Amniotic stem cell (primary cell): ENCODE data around the gene HRG.
"Not testable (repeated sequence)": the region's sequence is repeated elsewhere in the genome, so short reads cannot be mapped to it uniquely, and the experiment has no call there.

Source experiments
- DNase-seq: peaks from one replicate; lab custom pipeline; 2025; lab: John Stamatoyannopoulos, UW

HRG gene, protein sequence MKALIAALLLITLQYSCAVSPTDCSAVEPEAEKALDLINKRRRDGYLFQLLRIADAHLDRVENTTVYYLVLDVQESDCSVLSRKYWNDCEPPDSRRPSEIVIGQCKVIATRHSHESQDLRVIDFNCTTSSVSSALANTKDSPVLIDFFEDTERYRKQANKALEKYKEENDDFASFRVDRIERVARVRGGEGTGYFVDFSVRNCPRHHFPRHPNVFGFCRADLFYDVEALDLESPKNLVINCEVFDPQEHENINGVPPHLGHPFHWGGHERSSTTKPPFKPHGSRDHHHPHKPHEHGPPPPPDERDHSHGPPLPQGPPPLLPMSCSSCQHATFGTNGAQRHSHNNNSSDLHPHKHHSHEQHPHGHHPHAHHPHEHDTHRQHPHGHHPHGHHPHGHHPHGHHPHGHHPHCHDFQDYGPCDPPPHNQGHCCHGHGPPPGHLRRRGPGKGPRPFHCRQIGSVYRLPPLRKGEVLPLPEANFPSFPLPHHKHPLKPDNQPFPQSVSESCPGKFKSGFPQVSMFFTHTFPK

DNA sequence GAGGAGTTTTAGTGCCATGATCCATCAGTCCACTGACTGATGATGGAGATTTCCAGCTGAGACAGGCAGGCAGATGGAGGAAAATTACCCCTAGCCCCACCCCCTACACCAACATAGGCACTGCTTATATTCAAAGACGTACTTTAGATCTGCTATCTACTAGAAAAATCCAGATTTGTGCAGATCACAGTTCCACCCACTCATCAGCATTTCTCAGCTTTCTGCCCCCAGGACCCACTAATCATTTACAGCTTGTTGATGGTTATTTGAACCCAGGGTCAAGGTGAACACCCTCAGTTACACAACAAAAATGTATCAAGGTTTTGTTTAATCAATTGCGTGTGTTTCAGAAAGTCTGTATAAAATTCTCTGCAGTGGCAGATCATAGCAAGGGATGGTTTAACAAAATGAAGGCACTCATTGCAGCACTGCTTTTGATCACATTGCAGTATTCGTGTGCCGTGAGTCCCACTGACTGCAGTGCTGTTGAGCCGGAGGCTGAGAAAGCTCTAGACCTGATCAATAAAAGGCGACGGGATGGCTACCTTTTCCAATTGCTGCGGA, at the start of gene HRG:
Gene HRG, plus strand, starts transcription at position 390 of the 564 bp plus-strand sequence. Its CDS starts 18 bp downstream, at position 408.
- DNase-seq: no peak

DNA sequence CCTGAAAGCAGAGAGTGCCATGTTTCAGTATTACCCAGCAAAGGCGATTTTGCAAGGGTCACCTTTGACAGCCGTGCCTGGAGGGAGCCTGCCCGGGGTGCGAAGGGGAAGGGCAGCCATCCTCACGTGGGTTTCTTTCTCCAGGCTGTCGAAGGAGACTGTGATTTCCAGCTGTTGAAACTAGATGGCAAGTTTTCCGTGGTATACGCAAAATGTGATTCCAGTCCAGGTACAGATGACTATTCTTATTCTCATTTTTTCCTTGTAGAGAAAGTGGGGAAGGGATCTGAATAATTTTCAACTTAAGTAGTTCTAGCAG, 49.6 kb upstream of the HRG start:
- DNase-seq: no peak

DNA sequence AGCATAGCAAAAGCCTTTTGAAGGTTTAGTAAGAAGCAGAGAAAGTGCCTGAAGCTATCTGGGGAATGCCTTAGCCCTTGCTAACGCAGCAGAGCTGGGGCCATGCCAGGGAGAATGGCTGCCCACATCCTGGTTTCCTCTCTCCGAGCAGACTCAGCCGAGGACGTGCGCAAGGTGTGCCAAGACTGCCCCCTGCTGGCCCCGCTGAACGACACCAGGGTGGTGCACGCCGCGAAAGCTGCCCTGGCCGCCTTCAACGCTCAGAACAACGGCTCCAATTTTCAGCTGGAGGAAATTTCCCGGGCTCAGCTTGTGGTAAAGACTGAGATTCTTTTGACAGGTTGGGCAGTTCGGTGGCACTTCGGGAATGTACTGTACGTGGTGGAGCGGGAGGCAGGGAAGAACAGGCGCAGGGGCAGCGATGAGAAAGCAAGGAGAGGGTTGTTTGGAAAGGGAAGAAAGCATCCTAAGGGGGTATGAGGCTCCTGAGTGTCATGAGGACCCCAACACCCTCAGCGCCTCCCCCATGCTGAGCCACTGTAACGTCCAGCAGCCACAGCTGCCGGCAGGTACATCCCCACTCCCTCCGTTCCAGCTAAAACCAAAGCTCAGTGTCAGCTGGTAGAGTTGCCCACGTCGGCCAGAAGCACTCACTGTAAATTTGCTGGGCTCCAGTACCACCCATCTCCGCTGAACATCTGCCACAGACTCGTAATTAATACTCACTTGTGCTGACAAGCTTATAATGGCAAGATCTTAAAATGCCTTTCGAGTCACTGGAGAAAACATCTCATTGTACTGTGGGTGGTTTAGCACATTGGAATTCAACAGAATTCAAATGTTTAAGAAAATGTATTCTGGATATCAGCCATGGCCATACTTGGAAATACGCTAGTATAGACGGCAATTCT, 48.5 kb upstream of the HRG start:
- DNase-seq: peak; percentile 98

DNA sequence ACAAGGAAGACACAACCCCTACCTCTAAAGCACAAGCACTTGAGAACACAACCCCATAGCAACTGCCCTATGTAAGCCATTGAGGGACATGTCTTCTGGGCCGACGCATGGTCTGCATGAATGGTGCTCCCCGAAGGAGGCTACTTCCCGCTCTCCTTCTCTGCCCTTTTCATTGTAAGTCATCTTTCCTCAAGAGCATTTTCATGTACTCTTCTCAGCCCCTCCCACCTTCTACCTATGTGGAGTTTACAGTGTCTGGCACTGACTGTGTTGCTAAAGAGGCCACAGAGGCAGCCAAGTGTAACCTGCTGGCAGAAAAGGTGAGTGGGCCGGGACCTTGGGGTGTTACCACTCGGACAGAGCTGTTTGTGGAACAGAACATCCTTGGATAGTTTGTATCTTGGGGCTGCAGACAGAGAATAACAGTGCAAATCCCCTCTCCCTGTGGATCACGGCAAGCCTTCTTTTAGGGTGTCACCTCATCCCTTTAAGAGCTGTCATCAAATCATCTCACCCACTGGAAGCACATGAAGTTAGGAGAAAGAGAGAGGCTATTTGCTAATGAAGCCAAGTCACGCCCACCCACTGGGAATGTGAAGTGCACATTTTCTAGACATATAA, 47.4 kb upstream of the HRG start:
- no peak for DNase-seq

DNA sequence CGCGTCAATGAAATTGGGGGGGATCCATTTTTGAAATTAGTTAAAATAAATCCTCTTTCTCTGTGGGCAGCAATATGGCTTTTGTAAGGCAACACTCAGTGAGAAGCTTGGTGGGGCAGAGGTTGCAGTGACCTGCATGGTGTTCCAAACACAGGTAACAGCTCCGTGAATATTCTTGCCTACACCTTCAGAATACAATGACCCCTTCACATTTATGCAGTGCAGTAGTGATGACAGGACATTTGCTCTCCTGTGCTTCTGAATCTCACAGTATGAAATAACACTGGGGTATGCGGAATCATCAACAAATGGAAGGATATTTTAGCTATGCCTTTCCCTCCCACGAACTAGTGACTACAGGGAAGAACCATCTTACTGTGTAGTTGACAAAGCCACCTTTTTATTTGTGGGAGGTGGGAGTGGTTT, 46.0 kb upstream of the HRG start:
- DNase-seq: no peak

DNA sequence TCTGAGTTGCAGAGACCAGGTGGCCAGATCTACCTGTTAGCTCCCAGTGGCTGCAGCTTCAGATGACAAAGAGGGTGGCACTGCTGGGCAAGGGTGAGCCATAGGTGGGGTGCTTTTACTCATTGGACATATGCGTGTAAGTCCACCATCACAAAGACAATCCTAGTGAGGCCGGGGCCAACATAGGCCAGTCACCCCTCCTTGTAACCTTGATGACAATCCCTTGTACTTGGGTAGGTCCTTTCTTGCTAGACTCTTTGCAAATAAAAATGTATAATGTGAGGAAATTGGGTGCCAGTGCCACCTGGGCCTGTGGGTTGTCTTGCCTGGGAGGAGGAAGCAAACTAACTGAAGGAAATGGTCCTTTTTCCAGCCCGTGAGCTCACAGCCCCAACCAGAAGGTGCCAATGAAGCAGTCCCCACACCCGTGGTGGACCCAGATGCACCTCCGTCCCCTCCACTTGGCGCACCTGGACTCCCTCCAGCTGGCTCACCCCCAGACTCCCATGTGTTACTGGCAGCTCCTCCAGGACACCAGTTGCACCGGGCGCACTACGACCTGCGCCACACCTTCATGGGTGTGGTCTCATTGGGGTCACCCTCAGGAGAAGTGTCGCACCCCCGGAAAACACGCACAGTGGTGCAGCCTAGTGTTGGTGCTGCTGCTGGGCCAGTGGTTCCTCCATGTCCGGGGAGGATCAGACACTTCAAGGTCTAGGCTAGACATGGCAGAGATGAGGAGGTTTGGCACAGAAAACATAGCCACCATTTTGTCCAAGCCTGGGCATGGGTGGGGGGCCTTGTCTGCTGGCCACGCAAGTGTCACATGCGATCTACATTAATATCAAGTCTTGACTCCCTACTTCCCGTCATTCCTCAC, 45.4 kb upstream of the HRG start:
- no peak for DNase-seq

DNA sequence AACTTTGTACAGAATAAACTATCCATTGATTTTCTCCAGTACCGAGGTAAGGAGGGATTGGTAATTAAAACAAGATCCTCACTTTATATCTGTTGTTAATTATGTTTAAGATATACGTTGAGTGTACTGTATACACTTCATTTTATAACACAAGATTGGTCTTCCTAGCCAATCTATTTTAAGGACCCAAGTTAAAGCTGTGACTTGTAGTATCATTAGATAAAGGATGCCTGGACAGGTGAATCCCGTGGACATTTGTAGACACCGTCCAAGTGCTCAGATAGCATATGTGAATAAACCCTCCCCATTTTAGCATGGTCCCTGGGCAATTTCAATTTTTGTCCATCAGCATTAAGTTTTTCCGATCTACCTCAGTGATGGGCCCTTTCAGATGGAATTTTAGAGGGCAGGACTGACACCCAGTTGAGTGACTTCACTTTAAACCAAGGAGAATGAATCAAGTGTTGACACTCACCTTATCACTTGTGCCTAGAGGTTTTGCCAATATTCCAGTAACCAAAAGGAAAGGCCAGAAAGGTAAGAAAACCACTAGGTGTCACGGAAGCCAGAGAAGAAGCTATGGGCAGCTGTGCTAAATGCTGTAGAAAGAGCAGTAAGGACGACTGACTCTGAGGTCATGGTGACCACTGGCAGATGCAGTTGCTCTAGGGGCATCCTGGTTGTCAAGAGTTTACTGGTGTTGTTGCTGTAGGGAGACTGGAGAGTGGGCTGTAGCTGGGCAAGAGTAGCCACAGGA, 43.7 kb upstream of the HRG start:
- no peak for DNase-seq

DNA sequence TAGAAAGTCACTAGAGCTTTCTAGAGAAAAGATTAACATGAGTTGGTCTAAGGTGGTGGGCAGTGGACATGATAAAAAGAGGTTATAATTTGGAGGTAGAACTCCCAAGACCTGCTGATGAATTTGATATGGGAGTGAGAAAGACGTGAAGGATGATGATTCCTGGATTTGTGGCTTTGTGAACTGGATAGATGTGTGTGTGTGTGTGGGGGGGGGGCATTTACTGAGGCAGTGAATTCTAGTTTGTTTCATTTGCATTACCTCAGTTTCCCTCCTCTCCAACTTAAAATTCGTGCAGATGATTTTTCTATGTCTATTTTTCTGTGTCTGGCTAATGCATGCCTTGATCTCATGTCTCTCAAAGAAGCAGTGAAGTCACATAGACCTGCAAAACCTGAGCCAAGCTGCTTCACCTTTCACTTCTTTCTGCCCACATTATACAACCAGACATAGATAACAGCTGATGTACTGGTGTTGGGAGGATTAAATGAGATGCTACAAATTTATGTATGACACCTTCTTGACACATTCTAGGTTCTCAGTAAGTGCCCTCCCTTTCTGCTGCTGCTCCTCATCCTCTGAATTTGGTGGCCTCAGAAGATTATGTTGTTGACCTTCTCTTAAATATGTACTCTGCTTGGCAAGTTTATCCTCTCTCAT, 43.0 kb upstream of the HRG start:
- no peak for DNase-seq

DNA sequence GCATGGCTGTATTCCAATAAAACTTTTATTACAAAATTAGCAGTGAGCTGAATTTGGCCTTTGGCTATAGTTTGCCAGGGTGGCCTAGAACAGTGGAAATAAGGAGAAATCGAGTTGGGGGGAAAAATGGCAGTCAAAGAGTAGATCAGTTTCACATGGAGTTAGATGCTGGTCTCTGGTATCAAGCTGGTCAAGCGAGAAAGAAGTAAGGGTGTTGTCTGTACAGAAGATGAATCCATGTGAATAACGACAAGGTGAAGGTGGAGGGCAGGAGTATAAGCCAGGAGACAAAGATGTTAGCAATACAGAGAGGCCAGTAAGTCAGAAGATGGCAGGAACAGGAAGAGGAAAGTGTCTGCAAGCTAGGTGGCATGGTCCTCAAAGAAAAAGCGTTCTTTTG, 41.2 kb upstream of the HRG start:
- no peak for DNase-seq

DNA sequence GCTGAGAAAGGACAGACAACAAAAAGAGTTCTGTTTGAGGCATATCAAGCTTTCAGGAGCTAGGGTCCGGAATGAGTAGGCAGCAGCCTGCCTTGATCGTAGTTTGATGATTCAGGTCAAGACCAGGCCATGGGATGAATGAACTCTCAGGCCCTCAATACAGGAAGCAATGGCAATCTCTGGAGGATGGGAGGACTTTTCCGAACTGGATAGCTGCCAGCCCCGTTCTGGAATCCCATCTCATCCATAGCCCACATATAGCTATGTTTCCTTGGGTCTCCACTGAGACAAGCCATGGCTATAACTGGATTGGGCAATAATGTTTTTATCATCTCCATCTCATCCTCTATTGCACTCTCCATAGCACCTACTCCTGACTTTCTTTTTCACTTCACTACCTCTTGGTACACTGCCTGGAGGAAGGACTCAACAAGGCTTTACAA, 40.2 kb upstream of the HRG start:
- no peak for DNase-seq

DNA sequence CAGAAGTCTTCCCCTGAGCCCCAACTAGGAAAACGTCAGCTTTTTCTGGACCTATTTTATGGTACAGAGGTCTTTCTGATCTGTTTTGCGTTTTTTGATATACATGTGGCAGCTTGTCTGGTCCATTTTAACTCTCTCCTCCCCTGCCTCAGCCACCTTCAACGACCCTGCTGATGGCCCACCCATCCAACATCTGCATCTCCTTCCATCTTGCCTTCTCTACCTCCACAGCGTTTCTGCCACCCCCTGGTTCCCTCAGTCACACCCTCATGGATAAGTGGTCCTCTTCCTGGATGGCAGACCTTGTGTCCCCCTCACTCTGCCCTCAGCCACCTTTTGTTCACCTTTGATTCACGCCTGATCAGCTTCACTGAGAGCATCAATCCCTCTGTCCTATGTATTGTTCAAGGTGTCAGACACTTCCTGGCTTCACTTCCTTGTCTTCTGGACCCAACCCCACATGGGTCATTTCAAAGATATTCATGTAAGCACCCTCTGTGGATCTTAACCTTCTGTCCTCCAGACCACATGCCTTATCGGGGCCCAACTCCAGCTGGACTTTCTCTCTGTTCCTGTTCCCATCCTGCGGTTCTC, 39.5 kb upstream of the HRG start:
- no peak for DNase-seq

DNA sequence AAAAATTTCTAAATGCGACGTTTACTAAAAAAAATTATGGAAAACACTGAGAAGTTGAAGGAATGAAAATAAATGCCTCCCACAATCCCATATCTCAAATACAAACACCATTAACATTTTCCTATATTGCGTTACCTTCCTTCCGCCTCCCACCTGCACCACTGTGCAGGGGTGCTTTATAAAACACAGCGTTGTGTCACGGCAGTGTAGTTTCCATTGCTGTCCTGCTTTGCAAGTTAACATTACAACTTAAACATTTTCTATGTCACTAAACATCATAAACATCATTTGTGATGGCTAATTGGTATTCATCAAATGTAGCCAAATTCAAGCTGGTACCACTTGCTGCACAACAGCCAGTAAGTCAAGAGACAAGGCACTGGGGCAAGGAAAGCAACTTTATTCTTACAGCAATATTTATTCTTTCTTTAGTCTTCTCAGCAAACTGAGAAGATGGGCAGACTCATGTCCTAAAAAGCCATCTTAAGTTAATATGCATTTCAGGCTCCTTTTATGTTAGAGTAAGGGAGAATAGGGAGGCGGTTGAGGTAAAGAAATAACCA, 37.9 kb upstream of the HRG start:
- no peak for DNase-seq

DNA sequence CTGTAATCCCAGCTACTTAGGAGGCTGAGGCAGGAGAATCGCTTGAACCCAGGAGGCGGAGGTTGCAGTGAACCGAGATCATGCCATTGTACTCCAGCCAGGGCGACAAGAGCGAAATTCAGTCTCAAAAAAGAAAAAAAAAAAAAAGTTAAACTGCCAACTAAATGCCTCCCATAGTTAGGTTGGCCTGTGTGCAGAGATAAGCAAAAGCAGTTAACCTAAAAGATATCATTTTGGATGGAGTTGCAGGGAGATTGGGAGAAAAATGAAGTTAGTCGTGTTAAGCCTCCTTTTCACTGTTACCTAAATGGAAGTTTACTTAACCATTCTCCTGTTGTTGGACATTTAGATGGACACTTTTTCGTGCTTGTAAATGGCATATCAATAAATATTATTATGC, 37.1 kb upstream of the HRG start:
- no peak for DNase-seq

DNA sequence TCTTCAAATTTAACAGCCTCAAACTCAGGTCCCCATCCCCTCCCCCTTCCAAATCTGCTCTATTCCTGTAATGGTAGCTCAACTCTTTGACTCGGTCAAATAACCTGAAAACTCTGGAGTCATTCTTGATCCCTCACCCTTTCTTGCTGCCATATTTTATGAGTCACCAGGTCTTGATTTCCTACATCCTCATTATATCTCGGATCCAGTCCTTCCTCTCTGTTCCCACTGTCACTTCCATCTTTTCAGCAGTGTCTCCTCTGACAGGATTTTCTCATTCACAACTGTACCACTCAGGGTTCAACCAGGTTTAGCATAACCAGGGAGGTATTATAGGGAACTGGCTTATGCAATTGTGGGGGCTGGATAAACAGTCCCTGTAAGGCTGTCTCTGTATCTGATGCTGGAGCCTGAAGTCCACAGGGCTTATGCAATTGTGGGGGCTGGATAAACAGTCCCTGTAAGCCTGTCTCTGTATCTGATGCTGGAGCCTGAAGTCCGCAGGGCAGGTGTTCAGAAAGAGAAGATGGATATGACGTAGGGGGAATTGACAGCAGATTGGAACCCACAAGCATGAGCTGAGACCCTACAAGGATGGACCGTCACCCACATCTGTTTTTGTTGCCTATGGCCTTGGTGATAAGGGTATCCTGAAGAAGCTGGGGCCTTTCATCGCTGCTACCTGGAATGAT, 34.7 kb upstream of the HRG start:
- DNase-seq: no peak

DNA sequence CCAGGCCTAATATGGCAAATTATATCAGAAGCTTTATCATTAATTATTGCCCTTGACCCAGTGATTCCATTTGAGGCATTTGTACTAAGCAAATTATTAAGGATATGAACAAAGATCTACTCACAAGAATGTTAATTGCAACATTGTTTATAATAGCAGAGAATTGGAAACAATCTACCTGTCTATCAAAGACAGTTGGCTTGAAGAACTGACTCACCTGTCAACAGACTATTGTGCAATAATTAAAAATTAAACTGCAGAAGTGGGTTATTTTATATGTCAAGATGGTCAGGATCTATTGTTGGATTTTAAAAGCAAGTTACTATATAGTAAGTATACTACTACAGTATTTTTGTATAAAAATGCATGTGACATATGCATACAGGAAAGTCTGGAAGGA, 32.3 kb upstream of the HRG start:
- no peak for DNase-seq

DNA sequence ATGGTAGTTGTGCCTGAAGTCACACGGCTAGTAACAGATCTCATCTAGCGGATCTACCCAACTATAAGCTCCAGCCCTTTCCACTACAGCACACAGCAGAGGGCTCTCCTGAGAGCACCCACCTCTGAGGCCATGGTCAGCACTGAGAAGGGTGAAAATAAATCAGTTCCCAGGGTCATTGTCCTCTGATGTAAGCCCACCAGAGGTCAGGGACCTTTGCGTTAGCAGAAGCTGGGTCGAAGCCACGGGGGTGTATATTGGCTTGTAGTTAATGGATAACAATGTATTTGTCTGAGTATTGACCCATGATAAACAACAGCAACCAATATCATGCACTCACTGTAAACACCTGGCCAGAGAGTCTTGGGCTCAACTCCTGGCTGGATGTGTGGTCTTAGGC, 31.6 kb upstream of the HRG start:
- DNase-seq: not testable (repeated sequence)

DNA sequence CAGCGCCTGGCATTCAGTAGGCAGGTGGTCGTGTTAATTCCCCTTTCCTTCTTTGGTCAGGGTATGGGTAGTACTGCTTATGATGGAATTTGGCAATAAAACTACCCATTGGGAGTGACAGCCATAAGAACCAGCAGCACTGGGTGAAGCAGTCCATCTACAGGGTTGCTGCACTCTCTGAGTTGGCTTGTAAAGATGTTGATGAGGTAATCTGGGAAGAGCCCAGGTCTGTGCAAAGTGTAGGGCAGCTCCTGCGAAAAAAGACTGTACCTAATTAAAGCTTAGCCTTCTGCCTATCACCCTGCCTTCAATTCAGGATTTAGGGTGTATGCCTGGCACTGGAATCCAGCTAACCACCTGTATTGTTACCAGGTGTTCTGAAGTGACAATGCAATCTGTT, 30.3 kb upstream of the HRG start:
- no peak for DNase-seq

DNA sequence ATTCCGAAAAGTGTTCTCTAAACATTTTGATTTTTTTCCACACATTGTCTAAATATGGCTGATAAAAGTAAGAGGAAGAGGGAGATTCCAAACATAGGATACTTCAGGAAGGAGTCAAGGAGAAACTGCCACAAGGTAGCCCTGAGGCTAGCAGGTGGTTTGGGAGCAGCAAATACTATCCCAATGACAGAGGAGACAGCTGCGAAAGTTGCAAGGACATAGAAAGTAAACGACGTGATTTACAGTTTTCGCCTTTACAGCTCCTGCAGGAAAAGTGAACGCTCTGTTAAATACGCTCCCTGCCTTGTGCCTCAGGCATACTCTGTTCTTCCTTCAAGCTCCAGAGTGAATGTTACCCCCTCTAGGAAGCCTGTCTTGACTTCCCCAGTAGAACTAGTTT, 29.3 kb upstream of the HRG start:
- no peak for DNase-seq

DNA sequence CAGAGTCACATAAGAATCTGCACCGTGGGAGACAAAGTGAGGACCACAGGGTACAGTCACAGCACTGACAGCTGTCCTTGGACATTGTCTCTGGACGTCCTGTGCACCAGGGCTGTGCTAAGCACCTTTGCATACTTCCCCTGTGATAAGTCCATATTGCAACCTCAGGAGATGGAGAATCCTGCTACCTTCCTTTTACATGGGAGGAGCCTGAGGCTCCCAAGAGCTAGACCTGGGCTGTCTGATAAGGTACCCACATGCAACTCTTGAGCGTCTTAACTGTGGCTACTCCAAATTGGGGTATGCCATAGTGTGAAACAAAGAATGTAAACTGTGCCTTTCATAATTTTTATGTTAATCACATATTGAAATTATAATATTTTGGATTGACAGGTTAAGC, 28.1 kb upstream of the HRG start:
- no peak for DNase-seq
